HG02885 (cell line): ENCODE data around the gene LRRTM3.

Experiments used
- ATAC-seq: cut with Tn5 transposase; IDR thresholded peaks from one replicate; pipeline ENCODE4 v1.9.1; 2021; ENCODE audit warnings: mild to moderate bottlenecking; ENCODE audit not compliant: unreplicated experiment, poor library complexity

The LRRTM3 gene

DNA sequence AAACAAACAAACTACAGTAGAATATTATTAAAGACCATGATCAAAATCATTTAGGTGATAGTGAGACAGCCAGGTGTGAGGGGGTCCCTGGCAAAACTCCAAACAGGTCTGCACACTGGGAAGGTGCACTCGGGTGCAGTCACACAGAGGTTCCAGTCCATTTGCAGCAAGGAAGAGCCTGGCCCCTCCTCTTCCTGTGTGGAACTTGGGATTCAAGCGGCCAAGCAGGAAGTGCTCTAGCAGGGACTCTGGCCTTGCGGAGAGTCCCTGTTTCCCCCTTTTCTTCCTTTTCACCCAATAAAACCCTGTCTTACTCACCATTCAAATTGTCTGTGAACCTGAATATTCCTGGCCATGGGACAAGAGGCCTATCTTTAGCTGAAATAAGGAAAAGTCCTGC is 181.8 kb downstream of the LRRTM3 start:
- no peak for ATAC-seq

DNA sequence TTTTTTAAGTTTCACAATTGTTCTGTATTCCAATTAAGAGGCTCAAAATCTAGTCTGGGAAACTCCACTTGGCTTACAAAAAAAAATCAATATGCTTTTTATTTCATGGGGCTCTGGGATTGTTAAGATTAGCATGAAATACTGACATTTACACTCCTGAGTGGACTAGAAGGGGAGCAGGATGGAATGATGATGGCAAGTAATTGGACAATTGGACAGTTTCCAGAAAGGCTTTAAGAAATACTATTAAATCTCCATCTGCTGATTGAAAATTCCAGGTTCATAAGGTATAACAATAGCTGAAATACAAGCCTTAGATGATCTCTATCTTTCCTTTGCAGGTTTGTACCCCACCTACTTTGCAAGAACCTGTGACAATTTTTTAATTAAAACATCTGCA is 184.4 kb downstream of the LRRTM3 start:
- no peak for ATAC-seq

GRCh38 chr10:67112765-67113164 is 186.9 kb downstream of the LRRTM3 start:
- no peak for ATAC-seq

- ATAC-seq = no peak
These were observed 189.1 kb downstream of the LRRTM3 start for GRCh38 chr10:67114945-67115344.

- ATAC-seq = no peak
These were observed 190.1 kb downstream of the LRRTM3 start for GRCh38 chr10:67115972-67116371.

GRCh38 chr10:67119651-67120050 is 193.8 kb downstream of the LRRTM3 start:
- no peak for ATAC-seq

DNA sequence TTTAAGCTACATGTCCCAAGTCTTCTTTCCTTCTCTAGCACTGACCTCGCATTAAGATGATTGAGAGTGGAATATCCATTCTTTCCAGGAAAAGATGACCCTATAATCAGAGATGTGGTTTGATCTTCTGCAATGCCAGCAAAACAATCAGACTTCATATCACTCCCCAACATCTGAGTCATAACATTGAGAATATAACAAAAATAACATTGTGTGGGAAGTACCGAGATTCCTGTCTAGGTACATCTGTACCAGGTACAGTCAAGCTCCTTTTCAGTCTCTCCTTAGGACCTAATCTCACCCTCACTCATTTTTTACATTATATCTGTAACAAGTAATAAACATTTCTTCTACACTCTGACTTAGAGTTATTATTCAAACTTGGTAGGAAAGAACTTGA is 201.6 kb downstream of the LRRTM3 start:
- ATAC-seq = no peak

- ATAC-seq = no peak
These were observed 214.8 kb downstream of the LRRTM3 start for GRCh38 chr10:67140641-67141040.

DNA sequence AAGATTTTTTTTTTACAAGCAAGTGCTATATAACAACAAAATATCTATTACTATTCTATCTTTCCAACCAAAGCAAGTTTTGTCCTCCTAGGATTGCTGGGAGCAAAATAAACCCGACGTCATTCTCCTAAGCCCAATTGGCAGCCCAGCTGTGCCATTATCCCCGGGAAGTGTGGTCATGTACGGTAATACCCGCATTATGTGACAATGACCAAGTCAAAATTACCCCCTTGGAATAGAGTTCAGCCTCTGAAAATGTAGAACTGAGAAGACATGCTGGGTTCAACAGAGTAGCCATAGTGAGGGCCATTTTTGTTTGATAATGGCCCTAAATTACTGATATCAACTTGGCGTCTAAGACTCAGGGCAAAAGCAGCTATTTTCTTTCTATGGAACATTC is 215.5 kb downstream of the LRRTM3 start:
- ATAC-seq = no peak

- no peak for ATAC-seq
These were observed 218.7 kb downstream of the LRRTM3 start for GRCh38 chr10:67144530-67144929.
